NCI-H1436 treated with DMSO at 0.1 percent for 48 hours (cell line): Measurements from ENCODE around the gene OBP2B.
"Not testable (repeated sequence)": the region's sequence is repeated elsewhere in the genome, so short reads cannot be mapped to it uniquely, and the experiment has no call there.

ENCODE experiments used
- DNase-seq: peaks from one replicate; lab custom pipeline; 2025; lab: John Stamatoyannopoulos, UW

Gene OBP2B

GRCh38 chr9:133208880-133209300, at the start of gene OBP2B:
Gene OBP2B, minus strand, starts transcription at chr9:133209250. Its CDS starts 51 bp downstream, at chr9:133209199.
- DNase-seq: not testable (repeated sequence)

GRCh38 chr9:133258061-133259015, 49.3 kb upstream of the OBP2B start:
- DNase-seq: no peak

GRCh38 chr9:133257465-133257956, 48.5 kb upstream of the OBP2B start:
- DNase-seq: no peak

GRCh38 chr9:133256686-133257091, 47.6 kb upstream of the OBP2B start:
- DNase-seq: no peak

- DNase-seq: no peak
These were observed 47.0 kb upstream of the OBP2B start for GRCh38 chr9:133256136-133256461.

- DNase-seq: no peak
These were observed 46.5 kb upstream of the OBP2B start for GRCh38 chr9:133255371-133256135.

GRCh38 chr9:133254471-133254870, 45.4 kb upstream of the OBP2B start:
- no peak for DNase-seq

- no peak for DNase-seq
These were observed 44.2 kb upstream of the OBP2B start for GRCh38 chr9:133253268-133253667.

GRCh38 chr9:133252301-133253020, 43.4 kb upstream of the OBP2B start:
- DNase-seq: no peak

GRCh38 chr9:133251773-133252172, 42.7 kb upstream of the OBP2B start:
- no peak for DNase-seq

GRCh38 chr9:133251221-133251620, 42.2 kb upstream of the OBP2B start:
- DNase-seq: not testable (repeated sequence)

GRCh38 chr9:133250741-133251170, 41.7 kb upstream of the OBP2B start:
- DNase-seq: no peak

- no peak for DNase-seq
These were observed 40.3 kb upstream of the OBP2B start for GRCh38 chr9:133249337-133249736.

- DNase-seq: no peak
These were observed 39.8 kb upstream of the OBP2B start for GRCh38 chr9:133248726-133249295.

- DNase-seq: no peak
These were observed 38.6 kb upstream of the OBP2B start for GRCh38 chr9:133247632-133248031.

- no peak for DNase-seq
These were observed 37.9 kb upstream of the OBP2B start for GRCh38 chr9:133246991-133247390.

GRCh38 chr9:133246562-133246961, 37.5 kb upstream of the OBP2B start:
- no peak for DNase-seq

- no peak for DNase-seq
These were observed 33.9 kb upstream of the OBP2B start for GRCh38 chr9:133242991-133243390.

GRCh38 chr9:133242241-133242640, 33.2 kb upstream of the OBP2B start:
- no peak for DNase-seq

GRCh38 chr9:133239533-133240090, 30.6 kb upstream of the OBP2B start:
- DNase-seq: no peak

- DNase-seq: no peak
These were observed 29.9 kb upstream of the OBP2B start for GRCh38 chr9:133238851-133239532.
